Muscle layer of colon (tissue), 2 donors: ENCODE measurements around the gene INTS7.

Experiments used
- H3K27ac ChIP-seq: one replicate; pipeline ENCODE4 v1.7.0; 2013; ENCODE audit warnings: low read depth, mild to moderate bottlenecking, low read length, moderate library complexity
- H3K27me3 ChIP-seq, 2 donors: one replicate each; pipeline ENCODE4 v1.7.0; 2013; ENCODE audit warnings: low read length in 2 of 2, mild to moderate bottlenecking in 2 of 2; ENCODE audit not compliant: insufficient read depth in 2 of 2, control insufficient read depth in 1 of 2
- H3K36me3 ChIP-seq: one replicate; pipeline ENCODE4 v1.7.0; 2013; ENCODE audit warnings: mild to moderate bottlenecking, low read length; ENCODE audit not compliant: insufficient read depth
- H3K4me1 ChIP-seq: one replicate; pipeline ENCODE4 v1.7.0; 2013; ENCODE audit warnings: mild to moderate bottlenecking, low read length; ENCODE audit not compliant: insufficient read depth
- H3K4me3 ChIP-seq, 2 donors: one replicate each; pipeline ENCODE4 v1.7.0; 2013; ENCODE audit warnings: low read length in 2 of 2, low read depth in 1 of 2, mild to moderate bottlenecking in 1 of 2, moderate library complexity in 1 of 2
- H3K9ac ChIP-seq: one replicate; pipeline ENCODE4 v1.7.0; 2013; ENCODE audit warnings: low read length
- H3K9me3 ChIP-seq: one replicate; pipeline ENCODE4 v1.7.0; 2013; ENCODE audit warnings: mild to moderate bottlenecking, low read length
- donor health status: abdominal sarcoma.
- donor health status: Adenocarcinoma of cecum.

The INTS7 gene

DNA sequence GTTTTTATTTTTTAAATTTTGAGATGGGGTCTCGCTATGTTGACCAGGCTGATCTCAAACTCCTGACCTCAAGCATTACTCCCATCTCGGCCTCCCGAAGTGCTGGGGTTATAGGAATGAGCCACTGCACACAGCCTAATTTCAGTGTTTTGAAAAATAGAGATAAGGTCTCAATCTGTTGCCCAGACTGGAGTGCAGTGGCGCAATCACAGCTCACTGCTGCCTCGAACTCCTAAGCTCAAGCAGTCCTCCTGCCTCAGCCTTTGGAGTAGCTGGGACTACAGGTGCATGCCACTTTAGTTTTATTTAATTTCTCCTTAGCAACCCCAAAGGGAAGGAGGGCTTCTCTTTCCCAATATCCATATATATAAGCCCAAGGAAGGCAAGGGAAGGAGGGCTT, 141.0 kb downstream of the INTS7 start:
- Histone ChIP-seq H3K4me1 (no peaks in the 10 kb centered on the region), H3K9ac (no peak overlapping the region), H3K36me3 (no peaks in the 10 kb centered on the region), H3K4me3 (no peak overlapping the region), H3K27ac (no peak overlapping the region), H3K9me3 (no peaks in the 10 kb centered on the region), H3K27me3 (no peaks in the 10 kb centered on the region)

DNA sequence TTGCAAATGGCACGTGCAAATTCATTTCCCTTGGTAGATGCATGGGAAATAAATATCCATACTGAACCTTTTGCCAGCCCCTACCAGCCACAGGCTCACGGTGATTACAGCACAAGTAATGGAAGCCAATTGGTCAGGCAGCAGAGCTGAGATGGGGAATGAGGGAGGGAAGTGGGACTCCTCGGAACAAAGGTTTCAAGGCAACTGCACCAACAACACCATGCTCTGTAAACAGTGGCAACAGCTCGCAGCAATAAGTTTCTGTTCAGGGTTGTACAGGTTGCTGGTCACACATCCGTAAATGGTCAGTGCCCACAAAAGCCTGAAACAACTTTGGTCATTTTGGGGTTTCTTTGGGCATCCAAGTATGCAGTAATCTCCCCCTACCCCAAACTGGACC, 142.1 kb downstream of the INTS7 start:
- H3K36me3 ChIP-seq, result no peaks in the 10 kb centered on the region
- H3K27ac ChIP-seq, result no peak overlapping the region
- H3K27me3 ChIP-seq, result no peaks in the 10 kb centered on the region
- H3K9ac ChIP-seq, result no peak overlapping the region
- H3K4me1 ChIP-seq, result no peaks in the 10 kb centered on the region
- H3K9me3 ChIP-seq, result no peaks in the 10 kb centered on the region
- H3K4me3 ChIP-seq, result no peak overlapping the region

DNA sequence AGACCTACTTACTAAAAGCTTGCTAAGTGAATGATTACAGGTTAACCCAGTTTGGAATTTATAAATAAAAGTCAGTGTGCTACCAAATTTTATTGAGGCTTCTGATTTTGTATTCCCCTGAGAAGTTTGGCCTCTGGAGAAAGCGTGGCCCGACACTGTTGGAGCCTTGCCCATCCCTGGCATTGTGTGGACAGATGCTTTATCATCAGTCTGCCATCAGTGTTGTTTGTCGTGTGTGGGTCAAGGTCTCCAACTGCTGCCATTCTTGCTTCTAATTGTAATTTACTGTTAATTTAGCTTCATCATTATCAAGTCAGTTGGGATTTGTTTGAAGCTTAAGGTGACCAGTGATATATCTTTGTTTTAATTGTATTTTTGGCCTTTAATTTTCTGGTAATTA, 142.8 kb downstream of the INTS7 start:
- H3K36me3 ChIP-seq, result no peaks in the 10 kb centered on the region
- H3K27me3 ChIP-seq, result no peaks in the 10 kb centered on the region
- H3K4me3 ChIP-seq, result no peak overlapping the region
- H3K4me1 ChIP-seq, result no peaks in the 10 kb centered on the region
- H3K9ac ChIP-seq, result no peak overlapping the region
- no peaks in the 10 kb centered on the region for H3K9me3 ChIP-seq
- no peak overlapping the region for H3K27ac ChIP-seq

DNA sequence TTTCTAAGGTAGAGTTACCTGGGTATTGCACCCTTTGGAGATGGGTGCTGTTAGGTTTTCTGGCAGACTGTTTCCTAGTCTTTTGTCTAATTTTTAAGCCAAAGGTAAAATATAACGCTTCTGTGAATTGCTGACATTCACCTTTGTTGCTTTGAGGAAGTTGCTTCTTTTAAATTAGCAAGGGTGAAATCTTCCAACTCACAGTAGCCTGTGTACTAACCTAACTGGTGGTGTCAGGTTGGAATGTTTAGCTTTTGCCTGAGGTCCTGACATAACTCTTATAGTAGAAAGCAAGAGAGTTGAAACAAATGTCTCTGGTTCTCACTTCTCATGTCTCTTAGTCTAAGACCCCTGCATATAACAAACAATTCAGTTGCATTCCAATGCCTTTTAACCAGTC, 143.6 kb downstream of the INTS7 start:
- no peak overlapping the region for H3K27ac ChIP-seq
- no peak overlapping the region for H3K9ac ChIP-seq
- no peaks in the 10 kb centered on the region for H3K36me3 ChIP-seq
- H3K27me3 ChIP-seq, result no peaks in the 10 kb centered on the region
- no peaks in the 10 kb centered on the region for H3K4me1 ChIP-seq
- H3K9me3 ChIP-seq, result no peaks in the 10 kb centered on the region
- H3K4me3 ChIP-seq, result no peak overlapping the region
